Neural progenitor cell (in vitro differentiated cells): ENCODE results near the gene ZYX.

Experiments used
- EZH2 ChIP-seq: fragments of 200-600 bp; sonication (generic); IDR thresholded peaks from 2 replicates; pipeline ENCODE4 v1.6.1; 2017; ENCODE audit warnings: antibody characterized with exemption, mild to moderate bottlenecking, moderate library complexity
- TF ChIP-seq, protein P1 (sequence below): fragments of 200-600 bp; sonication (generic); IDR thresholded peaks from 2 replicates; pipeline ENCODE4 v1.5.1; 2017; ENCODE audit warnings: antibody characterized with exemption, mild to moderate bottlenecking

DNA sequence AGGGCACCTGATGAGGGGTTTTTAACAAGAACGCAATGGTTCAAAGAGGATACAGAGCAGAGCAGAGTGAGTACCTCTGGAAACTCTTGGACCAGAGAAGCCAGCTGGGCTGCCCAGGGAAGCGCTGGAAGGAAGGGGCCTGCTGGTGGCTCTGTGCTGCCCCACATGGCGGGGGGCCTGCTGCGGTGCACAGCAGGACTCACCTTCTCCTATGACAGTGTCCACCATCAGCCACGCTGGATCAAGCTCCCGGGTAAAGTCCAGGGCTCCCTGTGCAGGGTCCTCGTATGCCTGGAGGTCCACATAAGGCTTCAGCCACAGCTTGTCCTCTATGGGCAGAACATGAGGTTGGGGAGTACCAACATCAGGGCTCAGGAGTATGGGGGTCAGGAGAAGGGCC, 15.0 kb downstream of the ZYX start:
- TF ChIP-seq EZH2 = no peak
- TF ChIP-seq, protein P1, sequence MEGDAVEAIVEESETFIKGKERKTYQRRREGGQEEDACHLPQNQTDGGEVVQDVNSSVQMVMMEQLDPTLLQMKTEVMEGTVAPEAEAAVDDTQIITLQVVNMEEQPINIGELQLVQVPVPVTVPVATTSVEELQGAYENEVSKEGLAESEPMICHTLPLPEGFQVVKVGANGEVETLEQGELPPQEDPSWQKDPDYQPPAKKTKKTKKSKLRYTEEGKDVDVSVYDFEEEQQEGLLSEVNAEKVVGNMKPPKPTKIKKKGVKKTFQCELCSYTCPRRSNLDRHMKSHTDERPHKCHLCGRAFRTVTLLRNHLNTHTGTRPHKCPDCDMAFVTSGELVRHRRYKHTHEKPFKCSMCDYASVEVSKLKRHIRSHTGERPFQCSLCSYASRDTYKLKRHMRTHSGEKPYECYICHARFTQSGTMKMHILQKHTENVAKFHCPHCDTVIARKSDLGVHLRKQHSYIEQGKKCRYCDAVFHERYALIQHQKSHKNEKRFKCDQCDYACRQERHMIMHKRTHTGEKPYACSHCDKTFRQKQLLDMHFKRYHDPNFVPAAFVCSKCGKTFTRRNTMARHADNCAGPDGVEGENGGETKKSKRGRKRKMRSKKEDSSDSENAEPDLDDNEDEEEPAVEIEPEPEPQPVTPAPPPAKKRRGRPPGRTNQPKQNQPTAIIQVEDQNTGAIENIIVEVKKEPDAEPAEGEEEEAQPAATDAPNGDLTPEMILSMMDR = no peak
